Ishikawa (cell line): ENCODE data around the gene CCDC73.
A peak's percentile ranks its signal among the peaks of the same experiment; 100 is the strongest.

Experiments used
- CEBPB ChIP-seq: IDR thresholded peaks from 2 replicates; pipeline ENCODE4 v1.6.1; 2012
- EP300 ChIP-seq: IDR thresholded peaks from 2 replicates; pipeline ENCODE4 v1.6.1; 2012; ENCODE audit warnings: borderline replicate concordance
- NFIC ChIP-seq: IDR thresholded peaks from 2 replicates; pipeline ENCODE4 v1.6.1; 2012
- RAD21 ChIP-seq: IDR thresholded peaks from 2 replicates; pipeline ENCODE4 v1.6.1; 2012; ENCODE audit warnings: low read depth
- TAF1 ChIP-seq: IDR thresholded peaks from 2 replicates; pipeline ENCODE4 v1.6.1; 2012; ENCODE audit warnings: low read depth, mild to moderate bottlenecking
- TCF12 ChIP-seq: IDR thresholded peaks from 2 replicates; pipeline ENCODE4 v1.6.1; 2012; ENCODE audit warnings: low read depth
- TEAD4 ChIP-seq: IDR thresholded peaks from 2 replicates; pipeline ENCODE4 v1.6.1; 2012
- YY1 ChIP-seq: IDR thresholded peaks from 2 replicates; pipeline ENCODE4 v1.6.1; 2012; ENCODE audit warnings: low read depth
- ZBTB7A ChIP-seq: IDR thresholded peaks from 2 replicates; pipeline ENCODE4 v1.6.1; 2012; ENCODE audit warnings: low read depth

- TF ChIP-seq TAF1 (no peak), YY1 (no peak), EP300 (no peak), TCF12 (no peak), ZBTB7A (no peak), CEBPB (no peak), RAD21 (peak; percentile 52), TEAD4 (no peak), NFIC (no peak)
Measured at GRCh38 chr11:32713496-32713895, 81.0 kb downstream of the CCDC73 start.
